HCT116 (cell line): ENCODE data around the gene RNF138. TPM values are rescaled to one million over a fixed set of nuclear protein-coding genes. Genes with fewer than 3 reads are reported as not detected.

Experiments
- ATAC-seq: fragments of 200-7000 bp; cut with Tn5 transposase; 2 replicates; pipeline ENCODE4 v1.9.1; 2020; ENCODE audit warnings: mild to moderate bottlenecking, moderate library complexity
- BruUV-seq: library from RNA; stranded (reverse); fragments of 400-500 nt; replicated peaks from 2 replicates; lab custom pipeline; 2021; lab: Mats Ljungman, UMichigan
- CTCF ChIA-PET: fragments of 300-600 bp; sonication (Branson Sonifier 250); formaldehyde crosslinking; loops from one replicate; lab custom pipeline; 2021; ENCODE audit warnings: antibody characterized with exemption; lab: Charles Lee
- POLR2A ChIA-PET: fragments of 300-600, 350-600 bp; sonication (Branson Sonifier 250); formaldehyde crosslinking; loops from one replicate; lab custom pipeline; 2021; ENCODE audit warnings: antibody characterized with exemption; lab: Charles Lee
- RAD21 ChIA-PET, 2 experiments: fragments of 300-600 bp; sonication (Branson Sonifier 250); formaldehyde crosslinking; loops; one replicate each; lab custom pipeline; 2023; ENCODE audit warnings: low total read pairs in 2 of 2; ENCODE audit not compliant: uncharacterized antibody in 2 of 2, unreplicated experiment in 2 of 2, low non-redundant PET in 1 of 2; lab: Charles Lee
- DNase-seq: peaks from one replicate; pipeline ENCODE4 v3.0.0-alpha.2; 2010; ENCODE audit warnings: low read depth, low spot score
- H2AFZ ChIP-seq: fragments of 200-600 bp; shearing (Covaris generic), sonication (generic); 2 replicates; pipeline ENCODE4 v1.6.1; 2017; ENCODE audit warnings: low read depth, mixed run types, mixed read lengths, antibody characterized with exemption, low read length; ENCODE audit not compliant: poor library complexity, severe bottlenecking
- H3K27ac ChIP-seq: 2 replicates; pipeline ENCODE4 v1.5.1; 2012; ENCODE audit warnings: low read depth, low read length
- H3K27me3 ChIP-seq: fragments of 200-600 bp; sonication (generic); 2 replicates; pipeline ENCODE4 v1.6.1; 2016; ENCODE audit warnings: mixed run types, low read length, mixed read lengths; ENCODE audit not compliant: insufficient read depth
- H3K36me3 ChIP-seq, 2 experiments: fragments of 200-500 bp in 1 of 2; fragments of 200-600 bp in 1 of 2; sonication (Bioruptor generic) in 1 of 2; sonication (generic) in 1 of 2; 2 replicates each; pipeline versions ENCODE4 v1.5.1 to v1.6.1; 2014 to 2016; ENCODE audit warnings: low read length in 2 of 2, inconsistent platforms in 1 of 2, mixed read lengths in 1 of 2, mixed run types in 1 of 2; ENCODE audit not compliant: insufficient read depth in 2 of 2, control insufficient read depth in 1 of 2
- H3K4me1 ChIP-seq, 2 experiments: fragments of 200-600 bp in 1 of 2; sonication (generic) in 1 of 2; 2 replicates each; pipeline versions ENCODE4 v1.5.1 to v1.6.1; 2012 to 2017; ENCODE audit warnings: low read length in 2 of 2, inconsistent platforms in 1 of 2, mild to moderate bottlenecking in 1 of 2, mixed read lengths in 1 of 2, mixed run types in 1 of 2, moderate library complexity in 1 of 2; ENCODE audit not compliant: insufficient read depth in 2 of 2, control insufficient read depth in 1 of 2
- H3K4me2 ChIP-seq: fragments of 200-600 bp; sonication (generic); 2 replicates; pipeline ENCODE4 v1.6.1; 2017; ENCODE audit warnings: mixed run types, low read length, mixed read lengths
- H3K4me3 ChIP-seq, 2 experiments: fragments of 200-600 bp in 1 of 2; sonication (generic) in 1 of 2; replicated peaks in 1 of 2; 2 replicates each; pipeline ENCODE4 v1.5.1; 2011 to 2016; ENCODE audit warnings: low read length in 2 of 2, control low read depth in 1 of 2, low read depth in 1 of 2, mild to moderate bottlenecking in 1 of 2, mixed read lengths in 1 of 2, mixed run types in 1 of 2
- H3K79me2 ChIP-seq: fragments of 200-600 bp; sonication (generic); 2 replicates; pipeline ENCODE4 v1.6.1; 2017; ENCODE audit warnings: mild to moderate bottlenecking, mixed run types, low read length, moderate library complexity, mixed read lengths; ENCODE audit not compliant: insufficient read depth
- H3K9ac ChIP-seq: fragments of 200-600 bp; sonication (generic); 2 replicates; pipeline ENCODE4 v1.6.1; 2016; ENCODE audit warnings: low read length, mixed read lengths
- H3K9me2 ChIP-seq: fragments of 200-600 bp; sonication (generic), shearing (Covaris generic); 2 replicates; pipeline ENCODE4 v1.6.1; 2017; ENCODE audit warnings: mixed run types, mild to moderate bottlenecking, moderate library complexity; ENCODE audit not compliant: insufficient read depth
- H3K9me3 ChIP-seq, 2 experiments: fragments of 200-500 bp in 1 of 2; fragments of 200-600 bp in 1 of 2; sonication (Bioruptor generic) in 1 of 2; sonication (generic) in 1 of 2; 2 replicates each; pipeline ENCODE4 v1.6.1; 2014 to 2017; ENCODE audit warnings: low read length in 2 of 2, mixed read lengths in 2 of 2, inconsistent platforms in 1 of 2, low read depth in 1 of 2, mild to moderate bottlenecking in 1 of 2, mixed run types in 1 of 2, moderate library complexity in 1 of 2; ENCODE audit not compliant: control insufficient read depth in 1 of 2, insufficient read depth in 1 of 2
- H4K20me1 ChIP-seq: fragments of 200-600 bp; sonication (generic), shearing (Covaris generic); 2 replicates; pipeline ENCODE4 v1.6.1; 2017; ENCODE audit warnings: mixed run types, mild to moderate bottlenecking, moderate library complexity; ENCODE audit not compliant: insufficient read depth
- CBX3 ChIP-seq: IDR thresholded peaks from 2 replicates; pipeline ENCODE4 v1.6.1; 2012; ENCODE audit warnings: low read depth
- CEBPB ChIP-seq: IDR thresholded peaks from 2 replicates; pipeline ENCODE4 v1.6.1; 2012; ENCODE audit warnings: low read depth
- EGR1 ChIP-seq: IDR thresholded peaks from 2 replicates; pipeline ENCODE4 v1.6.1; 2012; ENCODE audit warnings: low read depth
- ELF1 ChIP-seq: IDR thresholded peaks from 2 replicates; pipeline ENCODE4 v1.6.1; 2012; ENCODE audit warnings: low read depth, borderline replicate concordance
- EZH2 ChIP-seq: fragments of 200-600 bp; sonication (generic); IDR thresholded peaks from 2 replicates; pipeline ENCODE4 v1.6.1; 2017; ENCODE audit warnings: antibody characterized with exemption, mixed run types
- EZH2phosphoT487 ChIP-seq: fragments of 200-600 bp; IDR thresholded peaks from 2 replicates; pipeline ENCODE4 v1.6.1; 2018; ENCODE audit warnings: antibody characterized with exemption, borderline replicate concordance
- FOSL1 ChIP-seq: IDR thresholded peaks from 2 replicates; pipeline ENCODE4 v1.6.1; 2012; ENCODE audit warnings: low read depth
- POLR2A ChIP-seq: IDR thresholded peaks from 2 replicates; pipeline ENCODE4 v1.7.0; 2011; ENCODE audit warnings: borderline replicate concordance; ENCODE audit not compliant: insufficient read depth, insufficient read length; ENCODE audit errors: extremely low read depth
- POLR2AphosphoS5 ChIP-seq: IDR thresholded peaks from 2 replicates; pipeline ENCODE4 v1.6.1; 2011; ENCODE audit warnings: mild to moderate bottlenecking, low read depth, low read length, moderate library complexity
- SIN3A ChIP-seq: IDR thresholded peaks from 2 replicates; pipeline ENCODE4 v1.6.1; 2012; ENCODE audit warnings: low read depth
- SP1 ChIP-seq: IDR thresholded peaks from 2 replicates; pipeline ENCODE4 v1.6.1; 2012; ENCODE audit warnings: low read depth
- SRF ChIP-seq: IDR thresholded peaks from 2 replicates; pipeline ENCODE4 v1.6.1; 2012; ENCODE audit warnings: low read depth
- TCF7L2 ChIP-seq: IDR thresholded peaks from 2 replicates; pipeline ENCODE4 v1.7.0; 2011; ENCODE audit warnings: borderline replicate concordance, inconsistent platforms; ENCODE audit not compliant: insufficient read depth, insufficient read length; ENCODE audit errors: extremely low read depth
- YY1 ChIP-seq: IDR thresholded peaks from 2 replicates; pipeline ENCODE4 v1.6.1; 2011; ENCODE audit warnings: low read length, low read depth, moderate library complexity, mild to moderate bottlenecking; ENCODE audit not compliant: insufficient replicate concordance; ENCODE audit errors: extremely low read depth
- ZBTB33 ChIP-seq: IDR thresholded peaks from 2 replicates; pipeline ENCODE4 v1.6.1; 2011; ENCODE audit warnings: mild to moderate bottlenecking, low read length, moderate library complexity; ENCODE audit not compliant: insufficient replicate concordance; ENCODE audit errors: extremely low read depth
- ZNF274 ChIP-seq: fragments of 200-500 bp; sonication (Bioruptor generic); IDR thresholded peaks from 2 replicates; pipeline ENCODE4 v1.6.1; 2014; ENCODE audit warnings: mild to moderate bottlenecking, low read depth, low read length, inconsistent platforms
- intact Hi-C: fragments of 100-400 bp; cut with micrococcal nuclease; formaldehyde crosslinking; loops from 2 replicates; pipeline ENCODE4 v1.10.0; 2022
- total RNA-seq: library from RNA; stranded (reverse); gene quantifications from one replicate; pipeline ENCODE4 v1.2.1, GENCODE V29; 2021; ENCODE audit not compliant: unreplicated experiment
- TF ChIP-seq, protein P1 (sequence below): IDR thresholded peaks from 2 replicates; pipeline ENCODE4 v1.6.1; 2012
- TF ChIP-seq, protein P2 (sequence below): IDR thresholded peaks from 2 replicates; pipeline ENCODE4 v1.6.1; 2012; ENCODE audit warnings: low read depth
- TF ChIP-seq, protein P3 (sequence below): IDR thresholded peaks from 2 replicates; pipeline ENCODE4 v1.6.1; 2012

Gene RNF138
- total RNA-seq, 1 experiment from 2014 or later = 72.5 TPM

- CTCF ChIA-PET = no interaction called here
- ATAC-seq (no peak), DNase-seq (no peak)
- Histone ChIP-seq H2AFZ (no peak overlapping the region), H3K9ac (no peak overlapping the region), H3K9me2 (no peaks in the 10 kb centered on the region), H3K79me2 (no peaks in the 10 kb centered on the region), H3K4me2 (no peak overlapping the region), H3K27me3 (no peaks in the 10 kb centered on the region), H3K36me3 (no peaks in the 10 kb centered on the region), H3K4me1 (peaks cover 4% of the 10 kb centered on the region in 2 experiments; a peak in 2 of 4 replicates), H3K9me3 (no peaks in the 10 kb centered on the region; a peak in 1 of 4 replicates), H3K4me3 (no peak overlapping the region), H4K20me1 (no peaks in the 10 kb centered on the region), H3K27ac (no peak overlapping the region)
- no peak for TF ChIP-seq CBX3
- TF ChIP-seq POLR2AphosphoS5 = no peak
- no peak for TF ChIP-seq EZH2phosphoT487
- no peak for TF ChIP-seq CEBPB
- no peak for TF ChIP-seq ZBTB33
- TF ChIP-seq ELF1 = no peak
- TF ChIP-seq POLR2A = no peak
- no peak for TF ChIP-seq FOSL1
- TF ChIP-seq, protein P1, sequence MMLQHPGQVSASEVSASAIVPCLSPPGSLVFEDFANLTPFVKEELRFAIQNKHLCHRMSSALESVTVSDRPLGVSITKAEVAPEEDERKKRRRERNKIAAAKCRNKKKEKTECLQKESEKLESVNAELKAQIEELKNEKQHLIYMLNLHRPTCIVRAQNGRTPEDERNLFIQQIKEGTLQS = no peak
- TF ChIP-seq SIN3A = no peak
- TF ChIP-seq YY1 = no peak
- TF ChIP-seq, protein P2, sequence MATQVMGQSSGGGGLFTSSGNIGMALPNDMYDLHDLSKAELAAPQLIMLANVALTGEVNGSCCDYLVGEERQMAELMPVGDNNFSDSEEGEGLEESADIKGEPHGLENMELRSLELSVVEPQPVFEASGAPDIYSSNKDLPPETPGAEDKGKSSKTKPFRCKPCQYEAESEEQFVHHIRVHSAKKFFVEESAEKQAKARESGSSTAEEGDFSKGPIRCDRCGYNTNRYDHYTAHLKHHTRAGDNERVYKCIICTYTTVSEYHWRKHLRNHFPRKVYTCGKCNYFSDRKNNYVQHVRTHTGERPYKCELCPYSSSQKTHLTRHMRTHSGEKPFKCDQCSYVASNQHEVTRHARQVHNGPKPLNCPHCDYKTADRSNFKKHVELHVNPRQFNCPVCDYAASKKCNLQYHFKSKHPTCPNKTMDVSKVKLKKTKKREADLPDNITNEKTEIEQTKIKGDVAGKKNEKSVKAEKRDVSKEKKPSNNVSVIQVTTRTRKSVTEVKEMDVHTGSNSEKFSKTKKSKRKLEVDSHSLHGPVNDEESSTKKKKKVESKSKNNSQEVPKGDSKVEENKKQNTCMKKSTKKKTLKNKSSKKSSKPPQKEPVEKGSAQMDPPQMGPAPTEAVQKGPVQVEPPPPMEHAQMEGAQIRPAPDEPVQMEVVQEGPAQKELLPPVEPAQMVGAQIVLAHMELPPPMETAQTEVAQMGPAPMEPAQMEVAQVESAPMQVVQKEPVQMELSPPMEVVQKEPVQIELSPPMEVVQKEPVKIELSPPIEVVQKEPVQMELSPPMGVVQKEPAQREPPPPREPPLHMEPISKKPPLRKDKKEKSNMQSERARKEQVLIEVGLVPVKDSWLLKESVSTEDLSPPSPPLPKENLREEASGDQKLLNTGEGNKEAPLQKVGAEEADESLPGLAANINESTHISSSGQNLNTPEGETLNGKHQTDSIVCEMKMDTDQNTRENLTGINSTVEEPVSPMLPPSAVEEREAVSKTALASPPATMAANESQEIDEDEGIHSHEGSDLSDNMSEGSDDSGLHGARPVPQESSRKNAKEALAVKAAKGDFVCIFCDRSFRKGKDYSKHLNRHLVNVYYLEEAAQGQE = no peak
- TF ChIP-seq EGR1 = no peak
- TF ChIP-seq SRF = no peak
- TF ChIP-seq TCF7L2 = no peak
- TF ChIP-seq, protein P3, sequence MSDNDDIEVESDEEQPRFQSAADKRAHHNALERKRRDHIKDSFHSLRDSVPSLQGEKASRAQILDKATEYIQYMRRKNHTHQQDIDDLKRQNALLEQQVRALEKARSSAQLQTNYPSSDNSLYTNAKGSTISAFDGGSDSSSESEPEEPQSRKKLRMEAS = no peak
- no peak for TF ChIP-seq SP1
- TF ChIP-seq ZNF274 = no peak
- TF ChIP-seq EZH2 = no peak
- RAD21 ChIA-PET = no interaction called here
- intact Hi-C loops = loop anchor here (10.0 kb wide), 1 partner anchor 782 kb away; no protein-coding TSS in a partner anchor
- BruUV-seq = no TSS peak
- POLR2A ChIA-PET = no interaction called here
These were observed 61.2 kb downstream of the RNF138 start for GRCh38 chr18:32152705-32153448.
